ENCODE results near the gene SLC25A51. TPM values are rescaled to one million over a fixed set of nuclear protein-coding genes. Genes with fewer than 3 reads are reported as not detected.

Gene SLC25A51, protein sequence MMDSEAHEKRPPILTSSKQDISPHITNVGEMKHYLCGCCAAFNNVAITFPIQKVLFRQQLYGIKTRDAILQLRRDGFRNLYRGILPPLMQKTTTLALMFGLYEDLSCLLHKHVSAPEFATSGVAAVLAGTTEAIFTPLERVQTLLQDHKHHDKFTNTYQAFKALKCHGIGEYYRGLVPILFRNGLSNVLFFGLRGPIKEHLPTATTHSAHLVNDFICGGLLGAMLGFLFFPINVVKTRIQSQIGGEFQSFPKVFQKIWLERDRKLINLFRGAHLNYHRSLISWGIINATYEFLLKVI
- 46.7 TPM for total RNA-seq (ENCODE audit: insufficient read depth, low replicate concordance)

- DNase-seq (ENCODE audit: low spot score), result peak; percentile 96
These were observed at the start of gene SLC25A51 for GRCh38 chr9:37903647-37904444. Gene SLC25A51 (minus strand): TSS chr9:37904127. CDS start chr9:37888550, 15,577 bp downstream.

DNA sequence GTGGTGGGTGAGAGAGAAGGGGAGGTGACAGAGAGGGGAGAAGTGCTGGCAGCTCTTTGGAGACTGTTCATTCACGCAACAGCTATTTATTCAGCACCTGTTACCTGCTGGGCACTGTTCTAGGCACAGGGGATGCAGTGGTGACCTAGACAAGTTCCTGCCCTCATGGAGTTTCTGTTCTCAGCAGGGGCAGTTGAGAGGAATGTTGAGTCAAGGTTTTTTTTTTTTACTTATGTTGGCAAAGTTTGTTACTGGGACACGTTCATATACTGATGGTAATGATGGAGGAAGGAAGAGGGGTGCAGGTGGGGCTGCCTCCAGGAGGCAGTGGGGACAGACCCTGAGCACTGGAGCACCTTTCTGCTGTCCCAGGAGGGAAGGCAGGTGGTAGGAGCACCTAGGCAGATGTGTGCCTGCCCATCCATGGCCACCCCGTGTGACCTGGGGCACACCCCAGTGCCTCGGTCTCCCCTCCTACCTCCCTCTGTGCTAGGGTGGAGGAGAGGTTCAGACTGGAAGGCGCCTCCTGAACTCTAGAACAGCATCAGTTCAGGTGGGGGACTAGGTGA lies 49.4 kb upstream of the SLC25A51 start:
- DNase-seq (ENCODE audit: low spot score), result no peak

- DNase-seq (ENCODE audit: low spot score), result no peak
These were observed 48.8 kb upstream of the SLC25A51 start for GRCh38 chr9:37952731-37953130.

DNA sequence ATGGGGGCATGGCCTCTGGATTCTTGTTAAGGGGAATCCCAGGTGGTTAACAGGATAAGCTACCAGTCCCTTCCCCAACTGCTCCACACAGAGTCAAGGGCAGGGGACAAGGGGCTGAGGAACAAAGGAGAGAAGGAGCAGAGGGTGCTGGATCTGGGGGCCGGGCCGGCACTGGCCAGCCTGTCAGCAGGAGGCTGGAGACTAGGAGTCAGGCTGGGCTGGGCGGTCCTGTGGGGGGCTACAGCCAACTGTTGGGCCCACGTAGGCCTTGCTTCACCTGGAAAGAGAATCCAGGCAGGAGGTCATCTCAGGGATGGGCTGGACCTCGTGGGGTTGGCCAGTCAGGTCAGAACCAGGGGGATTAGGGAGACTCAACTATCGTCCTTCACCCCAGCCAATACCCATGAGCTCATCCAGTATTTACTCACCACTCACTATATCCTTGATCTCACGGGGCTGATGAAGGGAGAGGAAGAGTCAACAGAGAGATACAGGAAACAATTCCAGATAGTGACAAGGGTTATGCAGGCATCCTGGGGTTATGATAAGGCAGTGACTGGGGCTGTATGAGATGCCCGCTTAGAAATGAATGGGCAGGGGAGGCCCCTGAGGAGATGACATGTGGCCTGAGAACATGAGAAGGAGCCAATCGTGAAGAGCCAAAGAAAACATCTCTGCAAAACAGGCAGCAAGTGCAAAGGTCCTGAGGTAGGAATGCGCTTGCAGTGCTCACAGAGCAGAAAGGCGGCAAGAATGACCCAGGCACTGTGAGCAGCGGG lies 47.9 kb upstream of the SLC25A51 start:
- DNase-seq (ENCODE audit: low spot score), result no peak

GRCh38 chr9:37950561-37950960 lies 46.6 kb upstream of the SLC25A51 start:
- no peak for DNase-seq (ENCODE audit: low spot score)

- no peak for DNase-seq (ENCODE audit: low spot score)
These were observed 45.6 kb upstream of the SLC25A51 start for GRCh38 chr9:37949576-37949975.

- DNase-seq (ENCODE audit: low spot score), result no peak
These were observed 44.6 kb upstream of the SLC25A51 start for GRCh38 chr9:37948417-37948980.

DNA sequence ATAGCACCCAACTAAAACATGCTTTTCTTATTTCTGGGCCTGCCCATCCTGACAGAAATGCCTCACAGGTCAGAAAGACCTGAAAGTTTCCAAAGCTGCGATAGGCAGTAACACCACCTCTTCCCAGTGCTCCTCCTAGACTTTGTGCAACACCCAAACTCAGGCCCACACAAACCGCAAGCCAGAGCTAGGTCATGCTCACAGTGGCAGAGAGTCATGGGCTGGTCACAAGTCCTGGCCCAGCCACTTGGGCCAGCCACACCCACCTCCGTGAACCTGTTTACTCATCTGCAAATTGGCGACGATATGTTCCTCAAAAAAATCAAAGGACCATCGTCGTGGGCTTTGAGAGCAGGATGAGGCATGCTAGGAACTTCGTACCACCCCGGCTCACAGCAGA lies 44.0 kb upstream of the SLC25A51 start:
- DNase-seq (ENCODE audit: low spot score), result no peak

GRCh38 chr9:37947471-37947870 lies 43.5 kb upstream of the SLC25A51 start:
- no peak for DNase-seq (ENCODE audit: low spot score)

- DNase-seq (ENCODE audit: low spot score), result no peak
These were observed 43.0 kb upstream of the SLC25A51 start for GRCh38 chr9:37946971-37947370.

GRCh38 chr9:37946041-37946440 lies 42.1 kb upstream of the SLC25A51 start:
- DNase-seq (ENCODE audit: low spot score), result no peak

- peak; percentile 52 for DNase-seq (ENCODE audit: low spot score)
These were observed 40.9 kb upstream of the SLC25A51 start for GRCh38 chr9:37944671-37945481.

DNA sequence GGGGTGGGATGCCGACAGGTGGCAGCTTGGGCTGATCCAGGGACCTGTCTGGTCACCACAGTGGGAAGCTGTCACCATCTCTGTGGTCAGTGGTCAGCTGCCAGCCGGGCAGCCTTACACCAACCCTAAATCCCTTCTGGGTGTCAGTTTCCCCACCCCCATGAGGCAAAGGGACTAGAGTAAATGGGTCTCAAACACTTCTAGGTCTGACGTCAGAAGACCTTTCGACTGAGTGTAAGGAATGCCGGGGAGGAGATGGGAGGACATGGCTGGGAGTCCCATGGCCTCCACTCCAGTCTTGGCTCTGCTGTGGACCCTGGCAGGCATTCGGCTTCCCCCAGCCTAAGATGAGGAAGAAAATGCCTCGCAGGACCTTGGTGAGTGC lies 40.3 kb upstream of the SLC25A51 start:
- DNase-seq (ENCODE audit: low spot score), result no peak

- peak; percentile 97 for DNase-seq (ENCODE audit: low spot score)
These were observed 39.7 kb upstream of the SLC25A51 start for GRCh38 chr9:37943345-37944265.

- DNase-seq (ENCODE audit: low spot score), result no peak
These were observed 38.9 kb upstream of the SLC25A51 start for GRCh38 chr9:37942621-37943344.

DNA sequence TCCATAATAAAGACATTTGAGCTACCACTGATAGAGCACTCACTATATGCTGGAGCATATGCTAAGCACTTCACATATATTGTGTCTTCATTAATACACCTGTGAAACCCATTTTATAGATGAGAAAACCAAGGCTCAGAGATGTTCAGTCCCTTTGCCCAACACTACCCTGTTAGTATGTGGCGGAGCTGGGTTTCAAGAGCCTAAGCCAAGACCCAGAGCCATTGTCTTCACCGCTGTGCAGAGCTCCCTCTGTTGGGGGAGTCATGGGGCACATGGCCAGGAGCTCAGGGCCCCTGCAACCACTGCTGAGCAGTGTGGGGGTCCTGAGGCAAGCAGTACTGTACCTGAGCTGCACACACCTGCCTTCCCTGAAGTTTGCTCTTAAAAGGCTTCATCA lies 37.3 kb upstream of the SLC25A51 start:
- no peak for DNase-seq (ENCODE audit: low spot score)

GRCh38 chr9:37939575-37940095 lies 35.7 kb upstream of the SLC25A51 start:
- no peak for DNase-seq (ENCODE audit: low spot score)

GRCh38 chr9:37938121-37938891 lies 34.4 kb upstream of the SLC25A51 start:
- peak; percentile 95 for DNase-seq (ENCODE audit: low spot score)
